ENCODE measurements around the gene PRSS2.
A peak's percentile ranks its signal among the peaks of the same experiment; 100 is the strongest.

Gene PRSS2

GRCh38 chr7:142791502-142791901 lies 20.7 kb downstream of the PRSS2 start:
- Histone ChIP-seq H3K4me1 (ENCODE audit: control insufficient read depth, insufficient read depth, low read length) (no peaks in the 10 kb centered on the region), H3K4me3 (ENCODE audit: low read length) (no peak overlapping the region), H3K9ac (ENCODE audit: low read length) (no peak overlapping the region), H3K27me3 (ENCODE audit: control insufficient read depth, insufficient read depth, low read length) (peaks cover 17% of the 10 kb centered on the region), H3K36me3 (ENCODE audit: control insufficient read depth, insufficient read depth, low read length) (no peaks in the 10 kb centered on the region), H3K9me3 (ENCODE audit: control insufficient read depth, low read length) (no peaks in the 10 kb centered on the region)

GRCh38 chr7:142792129-142792528 lies 21.4 kb downstream of the PRSS2 start:
- no peak overlapping the region for H3K9ac ChIP-seq (ENCODE audit: low read length)
- no peak overlapping the region for H3K4me3 ChIP-seq (ENCODE audit: low read length)
- peaks cover 24% of the 10 kb centered on the region for H3K27me3 ChIP-seq (ENCODE audit: control insufficient read depth, insufficient read depth, low read length)
- no peaks in the 10 kb centered on the region for H3K9me3 ChIP-seq (ENCODE audit: control insufficient read depth, low read length)
- H3K4me1 ChIP-seq (ENCODE audit: control insufficient read depth, insufficient read depth, low read length) = peaks cover under 1% of the 10 kb centered on the region
- no peaks in the 10 kb centered on the region for H3K36me3 ChIP-seq (ENCODE audit: control insufficient read depth, insufficient read depth, low read length)

GRCh38 chr7:142792593-142792992 lies 21.8 kb downstream of the PRSS2 start:
- Histone ChIP-seq H3K9ac (ENCODE audit: low read length) (no peak overlapping the region), H3K27me3 (ENCODE audit: control insufficient read depth, insufficient read depth, low read length) (peaks cover 28% of the 10 kb centered on the region), H3K36me3 (ENCODE audit: control insufficient read depth, insufficient read depth, low read length) (no peaks in the 10 kb centered on the region), H3K4me3 (ENCODE audit: low read length) (no peak overlapping the region), H3K9me3 (ENCODE audit: control insufficient read depth, low read length) (no peaks in the 10 kb centered on the region), H3K4me1 (ENCODE audit: control insufficient read depth, insufficient read depth, low read length) (peaks cover 5% of the 10 kb centered on the region)

- Histone ChIP-seq H3K27me3 (ENCODE audit: control insufficient read depth, insufficient read depth, low read length) (peaks cover 34% of the 10 kb centered on the region), H3K9me3 (ENCODE audit: control insufficient read depth, low read length) (no peaks in the 10 kb centered on the region), H3K9ac (ENCODE audit: low read length) (no peak overlapping the region), H3K4me1 (ENCODE audit: control insufficient read depth, insufficient read depth, low read length) (peaks cover 7% of the 10 kb centered on the region), H3K4me3 (ENCODE audit: low read length) (no peak overlapping the region), H3K36me3 (ENCODE audit: control insufficient read depth, insufficient read depth, low read length) (no peaks in the 10 kb centered on the region)
Observed at GRCh38 chr7:142793156-142793555, 22.4 kb downstream of the PRSS2 start.

- Histone ChIP-seq H3K36me3 (ENCODE audit: control insufficient read depth, insufficient read depth, low read length) (no peaks in the 10 kb centered on the region), H3K4me1 (ENCODE audit: control insufficient read depth, insufficient read depth, low read length) (peaks cover 7% of the 10 kb centered on the region), H3K9me3 (ENCODE audit: control insufficient read depth, low read length) (no peaks in the 10 kb centered on the region), H3K27me3 (ENCODE audit: control insufficient read depth, insufficient read depth, low read length) (peaks cover 44% of the 10 kb centered on the region), H3K4me3 (ENCODE audit: low read length) (no peak overlapping the region), H3K9ac (ENCODE audit: low read length) (no peak overlapping the region)
Observed at GRCh38 chr7:142795339-142795863, 24.6 kb downstream of the PRSS2 start.

- Histone ChIP-seq H3K9me3 (ENCODE audit: control insufficient read depth, low read length) (no peaks in the 10 kb centered on the region), H3K27me3 (ENCODE audit: control insufficient read depth, insufficient read depth, low read length) (peaks cover 44% of the 10 kb centered on the region), H3K9ac (ENCODE audit: low read length) (no peak overlapping the region), H3K4me1 (ENCODE audit: control insufficient read depth, insufficient read depth, low read length) (peaks cover 7% of the 10 kb centered on the region), H3K4me3 (ENCODE audit: low read length) (no peak overlapping the region), H3K36me3 (ENCODE audit: control insufficient read depth, insufficient read depth, low read length) (no peaks in the 10 kb centered on the region)
Observed at GRCh38 chr7:142796001-142796500, 25.3 kb downstream of the PRSS2 start.

- H3K9ac ChIP-seq (ENCODE audit: low read length) = no peak overlapping the region
Observed at GRCh38 chr7:142796501-142797390, 26.0 kb downstream of the PRSS2 start.

GRCh38 chr7:142797391-142798377 lies 26.9 kb downstream of the PRSS2 start:
- Histone ChIP-seq H3K4me1 (ENCODE audit: control insufficient read depth, insufficient read depth, low read length) (peaks cover 7% of the 10 kb centered on the region), H3K9ac (ENCODE audit: low read length) (peak overlapping the region; percentile 12), H3K4me3 (ENCODE audit: low read length) (no peak overlapping the region), H3K36me3 (ENCODE audit: control insufficient read depth, insufficient read depth, low read length) (no peaks in the 10 kb centered on the region), H3K27me3 (ENCODE audit: control insufficient read depth, insufficient read depth, low read length) (peaks cover 47% of the 10 kb centered on the region), H3K9me3 (ENCODE audit: control insufficient read depth, low read length) (no peaks in the 10 kb centered on the region)

More at GRCh38 chr7:142796501-142797390, 26.0 kb downstream of the PRSS2 start:
- Histone ChIP-seq H3K4me3 (ENCODE audit: low read length) (no peak overlapping the region), H3K36me3 (ENCODE audit: control insufficient read depth, insufficient read depth, low read length) (no peaks in the 10 kb centered on the region), H3K27me3 (ENCODE audit: control insufficient read depth, insufficient read depth, low read length) (peaks cover 44% of the 10 kb centered on the region), H3K4me1 (ENCODE audit: control insufficient read depth, insufficient read depth, low read length) (peaks cover 7% of the 10 kb centered on the region), H3K9me3 (ENCODE audit: control insufficient read depth, low read length) (no peaks in the 10 kb centered on the region)

GRCh38 chr7:142798451-142799436 lies 28.0 kb downstream of the PRSS2 start:
- Histone ChIP-seq H3K9ac (ENCODE audit: low read length) (peak overlapping the region; percentile 12), H3K27me3 (ENCODE audit: control insufficient read depth, insufficient read depth, low read length) (peaks cover 49% of the 10 kb centered on the region)

GRCh38 chr7:142799437-142799835 lies 28.7 kb downstream of the PRSS2 start:
- Histone ChIP-seq H3K4me1 (ENCODE audit: control insufficient read depth, insufficient read depth, low read length) (peaks cover 7% of the 10 kb centered on the region), H3K9ac (ENCODE audit: low read length) (no peak overlapping the region)

More at GRCh38 chr7:142798451-142799436, 28.0 kb downstream of the PRSS2 start:
- peaks cover 7% of the 10 kb centered on the region for H3K4me1 ChIP-seq (ENCODE audit: control insufficient read depth, insufficient read depth, low read length)
- H3K4me3 ChIP-seq (ENCODE audit: low read length) = no peak overlapping the region
- no peaks in the 10 kb centered on the region for H3K9me3 ChIP-seq (ENCODE audit: control insufficient read depth, low read length)
- H3K36me3 ChIP-seq (ENCODE audit: control insufficient read depth, insufficient read depth, low read length) = no peaks in the 10 kb centered on the region

GRCh38 chr7:142800088-142800487 lies 29.3 kb downstream of the PRSS2 start:
- no peak overlapping the region for H3K9ac ChIP-seq (ENCODE audit: low read length)
- no peak overlapping the region for H3K4me3 ChIP-seq (ENCODE audit: low read length)
- peaks cover 46% of the 10 kb centered on the region for H3K27me3 ChIP-seq (ENCODE audit: control insufficient read depth, insufficient read depth, low read length)
- H3K9me3 ChIP-seq (ENCODE audit: control insufficient read depth, low read length) = no peaks in the 10 kb centered on the region
- peaks cover 7% of the 10 kb centered on the region for H3K4me1 ChIP-seq (ENCODE audit: control insufficient read depth, insufficient read depth, low read length)
- no peaks in the 10 kb centered on the region for H3K36me3 ChIP-seq (ENCODE audit: control insufficient read depth, insufficient read depth, low read length)

More at GRCh38 chr7:142799437-142799835, 28.7 kb downstream of the PRSS2 start:
- no peaks in the 10 kb centered on the region for H3K9me3 ChIP-seq (ENCODE audit: control insufficient read depth, low read length)
- peaks cover 49% of the 10 kb centered on the region for H3K27me3 ChIP-seq (ENCODE audit: control insufficient read depth, insufficient read depth, low read length)
- H3K4me3 ChIP-seq (ENCODE audit: low read length) = no peak overlapping the region
- H3K36me3 ChIP-seq (ENCODE audit: control insufficient read depth, insufficient read depth, low read length) = no peaks in the 10 kb centered on the region

Measured in mucosa of stomach (tissue), 1 donor.